ENCODE data around the gene SLA2.

The SLA2 gene

DNA sequence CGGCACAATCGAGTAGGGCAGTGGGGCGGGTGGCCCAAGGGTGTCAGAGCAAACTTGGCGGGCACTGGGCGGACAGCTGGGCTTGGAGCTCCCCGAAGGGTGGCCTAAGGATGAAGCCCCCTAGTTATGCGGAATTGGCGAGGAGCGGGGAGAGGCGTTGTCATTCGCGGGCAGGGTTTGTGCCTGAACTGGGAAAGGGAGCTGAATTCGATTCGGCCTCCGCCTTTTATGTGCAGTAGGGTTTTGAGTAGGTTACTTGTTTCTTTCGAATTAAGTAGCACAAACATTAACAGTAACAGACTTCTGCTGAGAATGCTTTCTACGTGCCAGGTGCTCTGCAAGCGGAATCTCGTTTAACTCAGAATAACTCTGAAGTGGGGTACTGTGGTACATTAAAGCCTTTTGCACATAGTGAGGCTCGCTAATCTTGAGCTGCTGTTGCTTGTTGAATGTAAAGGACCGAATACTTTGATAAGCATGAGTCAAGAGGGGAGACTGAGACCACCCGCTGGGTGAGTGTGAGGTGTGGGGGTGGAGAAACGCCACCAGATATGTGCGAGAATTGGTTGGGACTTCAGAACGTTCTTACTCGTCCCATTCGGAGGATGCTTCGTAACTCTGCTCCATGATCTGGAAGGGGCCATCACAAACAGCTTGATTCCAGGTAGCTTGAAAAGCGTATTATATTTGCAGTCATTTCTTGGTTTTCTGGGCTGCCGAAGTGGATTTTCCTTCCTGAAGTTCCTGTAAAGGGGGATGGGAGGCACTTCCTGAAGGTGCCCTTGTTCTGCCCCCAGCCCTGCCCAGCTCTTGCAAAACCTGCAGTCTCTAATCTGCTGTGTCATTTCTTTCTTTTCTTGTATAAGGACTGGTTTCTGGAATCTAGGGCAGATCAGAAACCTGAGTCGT, 39.6 kb downstream of the SLA2 start:
- DNase-seq = no peak

GRCh38 chr20:36605399-36606157, 40.4 kb downstream of the SLA2 start, which contains the start of gene RAB5IF:
RAB5IF (plus strand) TSS chr20:36605779; CDS start chr20:36605952, 173 bp downstream.
- peak; percentile 98 for DNase-seq

DNA sequence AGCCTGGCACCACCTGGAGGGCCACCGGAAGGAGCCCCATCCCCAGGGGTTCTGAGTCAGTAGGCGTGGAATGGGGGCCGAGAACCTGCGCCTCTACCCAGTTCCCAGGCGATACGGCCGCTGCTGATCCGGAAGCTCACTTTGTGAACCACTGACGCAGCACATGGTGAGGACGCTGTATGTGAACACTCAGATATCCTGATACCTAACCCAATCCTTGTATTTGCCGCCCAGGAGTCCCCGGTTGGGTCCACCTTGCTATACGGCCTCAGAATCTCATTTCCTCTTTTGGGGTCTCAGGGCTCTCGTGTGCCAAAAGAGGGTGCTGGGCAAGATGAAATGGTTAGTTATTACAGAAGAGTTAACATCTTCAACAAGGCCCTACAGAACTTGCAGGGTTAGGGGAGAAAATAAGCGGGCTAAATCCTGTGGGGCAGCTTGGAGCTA, 41.0 kb downstream of the SLA2 start:
- DNase-seq = no peak

DNA sequence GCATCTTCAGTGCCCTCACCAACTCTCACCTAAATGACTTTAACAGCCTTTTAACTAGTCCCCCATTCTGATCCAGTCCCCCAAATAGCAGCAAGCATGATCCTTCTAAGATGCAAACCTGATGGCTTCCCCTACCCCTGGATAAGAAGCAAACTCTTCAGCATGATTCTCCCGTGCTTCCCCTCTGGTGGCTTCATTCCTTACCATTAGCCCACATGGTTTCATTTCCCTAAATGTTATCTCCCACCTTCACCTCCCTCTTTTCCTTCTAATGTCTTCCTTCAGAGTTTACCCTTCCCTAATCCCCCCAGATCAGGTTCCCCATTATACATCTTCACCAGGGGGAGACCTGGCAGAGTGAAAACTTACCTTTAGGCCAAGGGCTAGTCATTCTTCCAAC, 44.5 kb downstream of the SLA2 start:
- DNase-seq = no peak

DNA sequence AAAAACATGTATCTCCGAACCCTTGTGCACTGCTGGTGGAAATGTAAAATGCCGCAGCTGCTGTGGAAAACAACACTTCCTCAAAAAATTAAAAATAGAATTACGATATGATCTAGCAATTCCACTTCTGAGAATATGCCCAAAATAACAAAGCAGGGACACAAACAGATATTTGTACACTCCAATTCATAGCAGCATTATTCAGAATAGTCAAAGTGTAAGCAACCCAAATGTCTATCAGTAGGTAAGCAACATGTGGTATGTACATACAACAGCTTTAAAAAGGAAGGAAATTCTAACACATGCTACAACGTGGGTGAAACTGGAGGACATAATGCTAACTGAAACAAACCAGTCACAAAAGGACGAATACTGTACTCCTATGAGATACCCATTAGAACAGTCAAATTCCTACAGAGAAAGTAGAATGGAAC, 46.1 kb downstream of the SLA2 start:
- DNase-seq = no peak

DNA sequence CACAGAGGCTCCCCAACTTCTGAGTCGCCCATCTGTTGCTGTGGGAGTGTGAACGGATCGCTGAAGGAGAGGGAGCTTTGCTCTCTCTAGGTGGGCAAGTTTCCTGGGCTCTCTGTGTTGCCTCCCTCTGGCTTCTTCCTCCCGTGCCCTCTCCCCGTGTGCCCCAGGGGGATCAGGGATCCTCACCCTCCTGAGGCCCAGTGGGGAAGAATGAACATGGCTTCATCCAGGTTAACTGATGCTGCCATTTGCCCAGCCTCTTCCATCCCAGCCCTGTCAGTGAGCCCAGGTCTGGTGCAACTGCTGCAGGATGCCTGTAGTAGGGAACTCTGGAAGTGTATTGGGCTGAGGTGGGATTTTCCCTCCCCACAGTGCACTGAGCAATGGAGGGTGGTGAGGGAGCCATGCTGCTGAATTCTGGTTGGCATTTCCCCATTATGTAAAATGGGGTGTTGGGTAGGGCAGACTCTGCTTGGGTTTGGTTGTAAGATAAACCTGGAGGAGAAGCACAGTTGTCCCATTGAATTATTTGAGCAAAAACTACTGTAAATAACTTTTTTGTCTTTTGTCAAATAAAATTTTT, 52.6 kb downstream of the SLA2 start:
- DNase-seq = no peak

DNA sequence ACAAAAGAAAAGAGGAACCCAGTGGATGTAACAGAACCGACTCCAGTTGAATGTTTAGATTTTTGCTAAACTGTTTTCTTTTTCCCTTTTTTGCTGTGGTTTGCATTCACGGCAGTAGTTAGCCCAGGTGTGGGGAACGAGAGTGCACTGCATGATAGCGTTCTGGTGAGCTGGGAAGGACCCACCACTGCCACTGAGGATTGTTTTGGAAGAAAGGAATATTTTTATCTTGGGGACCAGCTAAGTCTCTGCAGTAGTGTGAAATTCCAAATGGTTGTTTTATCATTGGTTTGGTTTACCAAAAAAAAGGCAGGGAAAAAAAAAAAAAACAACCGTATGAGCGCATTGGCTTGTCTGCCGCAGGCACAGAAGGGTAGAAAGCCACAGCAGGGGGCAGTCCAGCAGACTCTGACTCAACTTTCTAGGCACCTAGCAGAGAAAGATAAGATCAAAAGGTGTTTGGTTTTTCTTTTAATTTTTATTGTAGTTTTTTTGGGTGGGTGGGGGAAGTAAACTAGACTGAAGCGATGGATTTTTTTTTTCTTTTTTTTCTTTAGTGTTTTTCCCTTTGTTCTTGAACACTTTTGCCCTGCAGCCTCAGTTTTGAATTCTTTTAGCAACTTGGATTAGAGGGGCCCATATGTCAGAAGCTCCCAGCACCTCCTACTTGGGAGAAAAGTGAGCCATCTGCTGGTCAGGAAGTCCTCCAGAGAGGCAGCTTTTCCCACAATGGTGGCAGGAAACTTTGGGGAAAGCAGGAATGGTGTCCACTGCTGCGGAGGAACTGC, 53.9 kb downstream of the SLA2 start:
- peak; percentile 53 for DNase-seq

- DNase-seq = no peak
Observed at GRCh38 chr20:36591281-36591680, 54.7 kb downstream of the SLA2 start.

DNA sequence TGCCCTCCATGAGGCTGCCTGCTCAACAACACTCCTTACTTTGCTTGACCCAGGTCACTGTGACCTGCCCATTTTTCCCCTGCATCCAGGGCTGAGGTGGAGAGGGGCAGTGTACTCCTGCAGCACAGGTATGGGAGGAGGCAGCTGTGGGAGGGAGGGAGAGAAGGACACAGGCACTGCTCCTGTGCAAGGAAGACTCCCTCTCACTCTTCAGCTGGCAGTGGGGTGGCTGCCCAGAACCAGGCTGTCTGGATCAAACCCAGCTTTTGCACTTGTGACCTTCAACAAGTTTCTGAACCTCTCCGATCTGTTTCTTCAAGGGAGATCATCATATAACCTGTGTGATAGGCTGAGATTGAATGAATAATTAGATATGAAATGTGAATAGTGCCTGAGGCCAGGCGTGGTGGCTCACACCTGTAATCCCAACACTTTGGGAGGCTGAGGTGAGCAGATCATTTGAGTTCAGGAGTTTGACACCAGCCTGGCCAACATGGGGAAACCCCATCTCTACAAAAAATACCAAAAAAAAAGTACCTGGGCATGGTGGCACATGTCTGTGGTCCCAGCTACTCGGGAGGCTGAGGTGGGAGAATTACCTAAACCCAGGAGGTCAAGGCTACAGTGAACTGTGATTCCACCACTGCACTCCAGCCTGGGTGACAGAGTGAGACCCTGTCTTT, 58.5 kb downstream of the SLA2 start:
- no peak for DNase-seq

DNA sequence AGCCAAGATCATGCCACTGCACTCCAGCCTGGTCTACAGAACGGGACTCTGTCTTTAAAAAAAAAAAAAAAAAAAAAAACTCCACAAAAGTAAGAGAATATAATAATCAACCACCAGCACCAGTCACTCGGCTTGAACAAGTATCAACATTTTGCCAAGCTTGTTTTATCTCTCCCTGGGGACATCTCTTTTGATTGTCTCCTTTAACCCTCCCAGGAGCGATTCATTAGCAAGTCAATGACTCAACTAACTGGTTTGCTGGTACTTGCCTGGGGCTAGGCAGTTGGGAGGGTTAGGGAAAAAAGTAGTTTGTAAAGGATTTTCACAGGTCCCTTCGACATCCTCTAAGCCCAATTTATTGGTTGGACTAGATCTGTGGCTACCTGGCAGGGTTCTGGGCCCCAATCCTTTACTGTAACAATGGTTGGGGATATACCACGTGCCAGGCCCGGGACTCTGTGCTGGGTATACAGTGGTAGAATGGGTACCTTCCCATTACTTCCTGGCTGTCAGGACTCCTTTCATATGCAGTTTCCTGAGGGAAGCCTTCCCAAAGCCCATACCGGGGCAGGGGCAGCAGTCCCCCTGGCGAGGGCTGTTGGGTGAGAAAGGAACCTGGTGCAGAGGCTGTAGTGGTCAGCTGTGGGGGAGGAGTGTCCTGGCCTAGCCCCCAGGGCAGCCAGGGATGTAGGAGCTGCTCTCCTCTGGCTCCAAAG, 60.4 kb downstream of the SLA2 start:
- peak; percentile 82 for DNase-seq

- DNase-seq = no peak
Observed at GRCh38 chr20:36584018-36584481, 61.9 kb downstream of the SLA2 start.

DNA sequence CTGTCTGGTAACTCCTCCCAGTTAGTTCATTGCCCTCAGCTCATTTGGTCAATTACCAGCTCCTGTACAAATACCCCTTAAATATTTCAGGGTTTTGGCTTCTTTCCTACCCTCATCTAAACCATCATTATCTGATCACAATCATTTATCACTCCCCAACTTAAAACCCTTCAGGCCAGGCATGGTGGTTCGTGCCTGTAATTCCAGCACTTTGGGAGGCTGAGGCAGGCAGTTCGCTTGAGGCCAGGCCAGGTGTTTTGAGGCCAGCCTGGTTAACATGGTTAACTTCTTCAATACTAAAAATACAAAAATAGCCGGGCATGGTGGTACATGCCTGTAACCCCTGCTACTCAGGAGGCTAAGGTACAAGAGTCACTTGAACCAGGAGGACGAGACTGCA, 63.2 kb downstream of the SLA2 start:
- DNase-seq = no peak

GRCh38 chr20:36582322-36582721, 63.7 kb downstream of the SLA2 start:
- DNase-seq = no peak

DNA sequence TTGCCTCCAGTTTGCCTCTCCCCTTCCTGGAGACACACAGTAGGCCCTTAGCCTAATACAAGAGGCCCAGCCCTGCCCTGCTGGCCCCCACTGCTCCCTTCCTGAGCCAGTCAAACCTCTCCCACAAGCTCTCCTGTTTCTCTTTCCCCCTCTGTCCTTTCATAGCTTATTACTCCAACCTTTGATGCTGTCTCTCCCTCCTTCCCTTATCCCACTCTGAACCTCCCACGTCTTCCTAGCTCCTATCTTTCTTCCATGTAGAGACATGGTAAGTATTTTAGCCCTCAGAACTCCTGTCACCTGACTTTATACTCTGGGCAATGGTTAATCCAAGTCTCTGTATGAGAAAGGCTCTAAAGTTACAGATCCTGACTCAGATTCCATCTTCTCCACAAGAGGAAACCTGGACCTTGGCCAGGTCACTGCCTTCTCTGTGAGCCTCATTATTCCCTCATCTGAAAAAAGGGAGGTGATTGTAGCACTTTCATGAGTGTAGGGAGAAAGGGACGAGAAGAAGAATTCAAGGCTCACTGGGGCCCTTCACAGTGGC, 65.9 kb downstream of the SLA2 start:
- DNase-seq = peak; percentile 19

DNA sequence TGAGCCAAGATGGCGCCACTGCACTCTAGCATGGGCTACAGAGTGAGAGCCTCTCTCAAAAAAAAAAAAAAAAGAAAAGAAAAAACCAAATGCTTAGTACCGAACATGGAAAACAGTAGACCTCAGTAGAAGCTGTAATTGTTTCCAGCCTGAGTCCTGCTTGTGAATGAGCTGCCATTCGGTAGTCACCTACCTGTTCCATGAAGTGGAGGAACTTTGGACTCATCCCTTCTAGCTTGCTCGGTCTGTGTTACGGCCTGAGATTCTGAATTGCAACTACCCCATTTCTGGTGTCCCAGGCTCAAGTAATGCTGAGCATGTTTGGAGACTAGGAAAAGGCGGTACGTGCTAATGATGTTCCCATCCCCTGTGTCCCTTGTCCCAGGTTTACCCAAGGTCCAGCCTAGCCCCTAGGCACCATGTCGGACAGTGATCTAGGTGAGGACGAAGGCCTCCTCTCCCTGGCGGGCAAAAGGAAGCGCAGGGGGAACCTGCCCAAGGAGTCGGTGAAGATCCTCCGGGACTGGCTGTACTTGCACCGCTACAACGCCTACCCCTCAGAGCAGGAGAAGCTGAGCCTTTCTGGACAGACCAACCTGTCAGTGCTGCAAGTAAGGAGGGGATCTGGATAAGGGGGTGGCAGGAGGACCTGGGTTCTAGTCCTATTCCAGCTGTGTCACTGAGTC, 67.5 kb downstream of the SLA2 start:
- DNase-seq = no peak

DNA sequence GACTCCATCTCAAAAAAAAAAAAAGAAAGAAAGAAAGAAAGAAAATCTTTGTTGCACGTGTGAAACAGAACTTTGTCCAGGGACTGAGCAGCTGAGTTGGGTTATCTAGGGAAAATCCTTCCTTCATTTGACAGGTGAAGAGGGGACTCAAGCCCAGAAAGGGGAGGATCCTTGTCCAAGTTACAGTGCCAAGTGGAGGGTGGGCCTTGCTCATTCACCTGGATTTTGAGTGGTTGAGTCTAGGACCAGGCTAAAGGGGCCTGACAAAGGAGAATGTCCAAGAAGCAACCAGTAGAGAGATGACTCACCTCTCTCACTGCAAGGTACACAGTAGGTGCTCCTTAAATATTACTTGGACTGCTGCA, 69.9 kb downstream of the SLA2 start:
- no peak for DNase-seq

DNA sequence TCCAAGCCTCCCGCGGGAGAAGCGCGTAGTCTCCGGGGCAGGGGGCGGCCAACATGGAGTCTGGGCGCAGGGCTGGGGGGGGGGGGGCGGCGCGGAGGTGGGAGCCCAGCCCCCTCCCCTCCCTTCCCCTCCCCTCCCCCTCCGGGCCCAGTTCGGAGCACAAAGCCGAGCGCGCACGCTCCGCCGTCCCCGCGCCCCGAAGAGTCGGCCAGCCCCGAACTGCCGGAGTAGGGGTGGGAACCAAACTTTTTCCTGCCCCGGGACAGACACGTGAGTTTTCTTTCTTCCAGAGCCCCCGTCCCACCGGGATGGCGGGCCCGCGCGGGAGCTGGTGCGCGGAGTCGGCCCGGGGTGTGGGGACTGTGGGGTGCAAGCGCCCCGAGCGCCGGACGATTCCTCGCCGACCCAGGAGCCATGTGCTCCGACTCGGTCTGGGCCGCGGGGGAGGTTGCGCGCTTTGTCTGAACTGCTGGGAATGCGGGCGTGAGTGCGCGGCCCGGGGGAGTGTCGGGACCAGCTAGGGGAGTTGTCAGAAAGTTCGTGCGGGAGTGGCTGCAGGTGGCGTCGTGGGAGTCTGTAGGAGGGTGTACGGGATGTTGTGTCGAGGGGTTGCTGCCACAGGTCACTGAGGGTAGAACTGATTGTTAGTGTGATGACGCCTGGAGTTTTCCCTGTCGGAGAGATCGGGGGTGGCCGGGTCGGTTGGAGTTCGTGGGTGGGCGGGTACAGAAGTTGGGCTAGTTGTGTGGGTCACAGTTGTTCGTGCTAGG, 71.4 kb downstream of the SLA2 start:
- peak; percentile 42 for DNase-seq

- DNase-seq = peak; percentile 22
Observed at GRCh38 chr20:36573798-36574365, 72.1 kb downstream of the SLA2 start.

All from fibroblast of skin of right quadriceps (primary cell).